HL-60 (cell line): Measurements from ENCODE around the gene COG1.

ENCODE experiments used
- GABPA ChIP-seq: IDR thresholded peaks from 2 replicates; pipeline ENCODE4 v1.6.1; 2012; ENCODE audit warnings: low read depth
- POLR2AphosphoS5 ChIP-seq: IDR thresholded peaks from 2 replicates; pipeline ENCODE4 v1.6.1; 2012; ENCODE audit warnings: low read depth
- SPI1 ChIP-seq: IDR thresholded peaks from 2 replicates; pipeline ENCODE4 v1.6.1; 2012; ENCODE audit warnings: low read depth, mild to moderate bottlenecking, borderline replicate concordance
- TF ChIP-seq, protein P1 (sequence below): IDR thresholded peaks from one replicate; pipeline ENCODE4 v1.5.1; 2011; ENCODE audit warnings: low read length, control low read depth, inconsistent platforms; ENCODE audit not compliant: insufficient read depth
- TF ChIP-seq, protein P2 (sequence below): IDR thresholded peaks from 2 replicates; pipeline ENCODE4 v1.6.1; 2012; ENCODE audit warnings: low read depth; ENCODE audit not compliant: insufficient replicate concordance

DNA sequence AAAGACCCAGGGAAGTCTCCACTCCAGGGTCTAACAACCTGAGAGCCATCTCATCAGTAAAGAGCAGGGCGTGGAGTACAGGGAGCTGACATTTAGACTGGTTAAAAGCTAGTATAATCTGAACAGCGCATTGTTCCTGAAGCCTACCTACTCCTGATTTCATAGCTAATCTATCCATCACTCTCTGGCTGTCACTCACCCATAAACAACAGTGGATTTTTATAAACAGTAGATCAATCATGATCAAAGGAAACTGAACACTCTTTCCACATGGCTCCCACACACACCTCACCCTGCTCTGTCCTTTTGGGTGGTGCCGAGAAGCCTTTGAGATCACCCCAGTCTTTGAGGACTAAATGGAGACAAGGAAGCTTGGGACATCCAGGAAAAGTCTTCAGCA lies 13.0 kb upstream of the COG1 start:
- TF ChIP-seq, protein P1, sequence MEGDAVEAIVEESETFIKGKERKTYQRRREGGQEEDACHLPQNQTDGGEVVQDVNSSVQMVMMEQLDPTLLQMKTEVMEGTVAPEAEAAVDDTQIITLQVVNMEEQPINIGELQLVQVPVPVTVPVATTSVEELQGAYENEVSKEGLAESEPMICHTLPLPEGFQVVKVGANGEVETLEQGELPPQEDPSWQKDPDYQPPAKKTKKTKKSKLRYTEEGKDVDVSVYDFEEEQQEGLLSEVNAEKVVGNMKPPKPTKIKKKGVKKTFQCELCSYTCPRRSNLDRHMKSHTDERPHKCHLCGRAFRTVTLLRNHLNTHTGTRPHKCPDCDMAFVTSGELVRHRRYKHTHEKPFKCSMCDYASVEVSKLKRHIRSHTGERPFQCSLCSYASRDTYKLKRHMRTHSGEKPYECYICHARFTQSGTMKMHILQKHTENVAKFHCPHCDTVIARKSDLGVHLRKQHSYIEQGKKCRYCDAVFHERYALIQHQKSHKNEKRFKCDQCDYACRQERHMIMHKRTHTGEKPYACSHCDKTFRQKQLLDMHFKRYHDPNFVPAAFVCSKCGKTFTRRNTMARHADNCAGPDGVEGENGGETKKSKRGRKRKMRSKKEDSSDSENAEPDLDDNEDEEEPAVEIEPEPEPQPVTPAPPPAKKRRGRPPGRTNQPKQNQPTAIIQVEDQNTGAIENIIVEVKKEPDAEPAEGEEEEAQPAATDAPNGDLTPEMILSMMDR: no peak
- no peak for TF ChIP-seq SPI1
- TF ChIP-seq POLR2AphosphoS5: no peak
- TF ChIP-seq, protein P2, sequence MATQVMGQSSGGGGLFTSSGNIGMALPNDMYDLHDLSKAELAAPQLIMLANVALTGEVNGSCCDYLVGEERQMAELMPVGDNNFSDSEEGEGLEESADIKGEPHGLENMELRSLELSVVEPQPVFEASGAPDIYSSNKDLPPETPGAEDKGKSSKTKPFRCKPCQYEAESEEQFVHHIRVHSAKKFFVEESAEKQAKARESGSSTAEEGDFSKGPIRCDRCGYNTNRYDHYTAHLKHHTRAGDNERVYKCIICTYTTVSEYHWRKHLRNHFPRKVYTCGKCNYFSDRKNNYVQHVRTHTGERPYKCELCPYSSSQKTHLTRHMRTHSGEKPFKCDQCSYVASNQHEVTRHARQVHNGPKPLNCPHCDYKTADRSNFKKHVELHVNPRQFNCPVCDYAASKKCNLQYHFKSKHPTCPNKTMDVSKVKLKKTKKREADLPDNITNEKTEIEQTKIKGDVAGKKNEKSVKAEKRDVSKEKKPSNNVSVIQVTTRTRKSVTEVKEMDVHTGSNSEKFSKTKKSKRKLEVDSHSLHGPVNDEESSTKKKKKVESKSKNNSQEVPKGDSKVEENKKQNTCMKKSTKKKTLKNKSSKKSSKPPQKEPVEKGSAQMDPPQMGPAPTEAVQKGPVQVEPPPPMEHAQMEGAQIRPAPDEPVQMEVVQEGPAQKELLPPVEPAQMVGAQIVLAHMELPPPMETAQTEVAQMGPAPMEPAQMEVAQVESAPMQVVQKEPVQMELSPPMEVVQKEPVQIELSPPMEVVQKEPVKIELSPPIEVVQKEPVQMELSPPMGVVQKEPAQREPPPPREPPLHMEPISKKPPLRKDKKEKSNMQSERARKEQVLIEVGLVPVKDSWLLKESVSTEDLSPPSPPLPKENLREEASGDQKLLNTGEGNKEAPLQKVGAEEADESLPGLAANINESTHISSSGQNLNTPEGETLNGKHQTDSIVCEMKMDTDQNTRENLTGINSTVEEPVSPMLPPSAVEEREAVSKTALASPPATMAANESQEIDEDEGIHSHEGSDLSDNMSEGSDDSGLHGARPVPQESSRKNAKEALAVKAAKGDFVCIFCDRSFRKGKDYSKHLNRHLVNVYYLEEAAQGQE: no peak
- no peak for TF ChIP-seq GABPA
